Neural cell (in vitro differentiated cells): ENCODE measurements around the gene GNG3. TPM values are rescaled to one million over a fixed set of nuclear protein-coding genes. Genes with fewer than 3 reads are reported as not detected.

Source experiments
- H2AFZ ChIP-seq: fragments of 200-600, 300-800 bp; sonication (generic), shearing (Covaris generic); 2 replicates; pipeline ENCODE4 v1.6.0; 2014; ENCODE audit warnings: low read depth, mild to moderate bottlenecking, antibody characterized with exemption, low read length, moderate library complexity
- H3F3A ChIP-seq: fragments of 200-600 bp; shearing (Covaris generic); 2 replicates; pipeline ENCODE4 v1.6.1; 2016; ENCODE audit warnings: mild to moderate bottlenecking, moderate library complexity, mixed read lengths, antibody characterized with exemption, low read length; ENCODE audit not compliant: insufficient read depth, poor library complexity, severe bottlenecking
- H3K27ac ChIP-seq: fragments of 200-600, 300-800 bp; sonication (generic), shearing (Covaris generic); 2 replicates; pipeline ENCODE4 v1.5.1; 2014; ENCODE audit warnings: mild to moderate bottlenecking, low read length, moderate library complexity
- H3K27me3 ChIP-seq: fragments of 300-800, 200-600 bp; sonication (generic), shearing (Covaris generic); 2 replicates; pipeline ENCODE4 v1.6.0; 2014; ENCODE audit warnings: mild to moderate bottlenecking, low read depth, low read length, moderate library complexity; ENCODE audit not compliant: insufficient read depth
- H3K36me3 ChIP-seq: fragments of 300-800, 200-600 bp; sonication (generic), shearing (Covaris generic); 2 replicates; pipeline ENCODE4 v1.5.1; 2014; ENCODE audit warnings: mild to moderate bottlenecking, antibody characterized with exemption, low read length, moderate library complexity; ENCODE audit not compliant: insufficient read depth
- H3K4me2 ChIP-seq: fragments of 300-800, 200-600 bp; sonication (generic), shearing (Covaris generic); 2 replicates; pipeline ENCODE4 v1.6.0; 2014; ENCODE audit warnings: mild to moderate bottlenecking, low read length
- H3K4me3 ChIP-seq: fragments of 300-800, 200-600 bp; sonication (generic), shearing (Covaris generic); 2 replicates; pipeline ENCODE4 v1.5.1; 2014; ENCODE audit warnings: mild to moderate bottlenecking, low read length, moderate library complexity
- H3K79me2 ChIP-seq: fragments of 200-600 bp; shearing (Covaris generic); replicated peaks from 2 replicates; pipeline ENCODE4 v1.6.0; 2014; ENCODE audit warnings: mild to moderate bottlenecking, low read length, moderate library complexity; ENCODE audit not compliant: insufficient read depth
- H3K9ac ChIP-seq: fragments of 300-800, 200-600 bp; sonication (generic), shearing (Covaris generic); 2 replicates; pipeline ENCODE4 v1.6.1; 2016; ENCODE audit warnings: mild to moderate bottlenecking, low read length, mixed read lengths
- H3K9me2 ChIP-seq: fragments of 200-600 bp; shearing (Covaris generic); 2 replicates; pipeline ENCODE4 v1.6.1; 2016; ENCODE audit warnings: mild to moderate bottlenecking, low read length, mixed read lengths; ENCODE audit not compliant: insufficient read depth
- H3K9me3 ChIP-seq: fragments of 200-600, 300-800 bp; sonication (generic), shearing (Covaris generic); 2 replicates; pipeline ENCODE4 v1.6.1; 2016; ENCODE audit warnings: mild to moderate bottlenecking, mixed run types, low read length, moderate library complexity, mixed read lengths
- H4K20me1 ChIP-seq: fragments of 200-600 bp; shearing (Covaris generic); 2 replicates; pipeline ENCODE4 v1.6.1; 2016; ENCODE audit warnings: mild to moderate bottlenecking, mixed run types; ENCODE audit not compliant: insufficient read depth
- CTCF ChIP-seq: fragments of 450-650 bp; IDR thresholded peaks from 2 replicates; pipeline ENCODE4 v1.5.1; 2014; ENCODE audit warnings: antibody characterized with exemption, mild to moderate bottlenecking, moderate library complexity; ENCODE audit not compliant: poor library complexity, severe bottlenecking
- EP300 ChIP-seq: fragments of 450-650 bp; conservative IDR thresholded peaks from 2 replicates; pipeline ENCODE4 v1.6.1; 2014; ENCODE audit warnings: antibody characterized with exemption, mild to moderate bottlenecking, moderate library complexity; ENCODE audit not compliant: poor library complexity, severe bottlenecking
- EZH2 ChIP-seq: fragments of 200-600, 300-800 bp; shearing (Covaris generic), sonication (generic); IDR thresholded peaks from 2 replicates; pipeline ENCODE4 v1.6.1; 2014; ENCODE audit warnings: antibody characterized with exemption, low read length, borderline replicate concordance, mild to moderate bottlenecking; ENCODE audit not compliant: insufficient read depth, poor library complexity, severe bottlenecking
- MXI1 ChIP-seq: fragments of 450-650 bp; conservative IDR thresholded peaks from 2 replicates; pipeline ENCODE4 v1.6.1; 2014; ENCODE audit warnings: antibody characterized with exemption, mild to moderate bottlenecking; ENCODE audit not compliant: poor library complexity, severe bottlenecking
- POLR2AphosphoS5 ChIP-seq: IDR thresholded peaks from 2 replicates; pipeline ENCODE4 v1.6.1; 2012
- RAD21 ChIP-seq: fragments of 450-650 bp; conservative IDR thresholded peaks from 2 replicates; pipeline ENCODE4 v1.6.1; 2014; ENCODE audit warnings: antibody characterized with exemption, mild to moderate bottlenecking, moderate library complexity
- REST ChIP-seq: IDR thresholded peaks from 2 replicates; pipeline ENCODE4 v1.6.1; 2012; ENCODE audit warnings: borderline replicate concordance
- SMC3 ChIP-seq: fragments of 450-650 bp; conservative IDR thresholded peaks from 2 replicates; pipeline ENCODE4 v1.6.1; 2014; ENCODE audit warnings: antibody characterized with exemption, mild to moderate bottlenecking, moderate library complexity; ENCODE audit not compliant: poor library complexity
- TAF1 ChIP-seq: IDR thresholded peaks from 2 replicates; pipeline ENCODE4 v1.6.1; 2012; ENCODE audit warnings: low read depth
- polyA minus RNA-seq: library from RNA; depleted of rRNA, polyadenylated mRNA; stranded (reverse); fragments of >200 nt; gene quantifications from 2 replicates; pipeline ENCODE4 v1.2.3, GENCODE V29; 2014
- polyA plus RNA-seq: library from polyadenylated mRNA; depleted of rRNA; stranded (reverse); fragments of >200 nt; gene quantifications from 2 replicates; pipeline ENCODE4 v1.2.3, GENCODE V29; 2014

Gene GNG3
- polyA plus RNA-seq (120 and 121 TPM in 2 replicates), polyA minus RNA-seq (49.0 and 52.3 TPM in 2 replicates)

GRCh38 chr11:62707277-62707861 lies at the start of gene GNG3, which contains the start of gene BSCL2:
Gene GNG3, plus strand, starts transcription at chr11:62707676. Its CDS starts 620 bp downstream, at chr11:62708296.
Gene BSCL2, minus strand, starts transcription at chr11:62707424. Its CDS starts 229 bp downstream, at chr11:62707195.
- H2AFZ ChIP-seq: no peak within 1 kb of the TSS
- H3K79me2 ChIP-seq: peaks cover 40% of the 10 kb centered on the region
- no peaks in the 10 kb centered on the region for H3K9me2 ChIP-seq
- H3K9ac ChIP-seq: peak within 1 kb of the TSS; percentile 99
- H3K36me3 ChIP-seq: peaks cover 11% of the 10 kb centered on the region
- peak; percentile 49 for TF ChIP-seq RAD21
- TF ChIP-seq SMC3: peak; percentile 55
- TF ChIP-seq POLR2AphosphoS5: peak; percentile 90
- peak; percentile 73 for TF ChIP-seq TAF1
- TF ChIP-seq EP300: peak; percentile 93
- TF ChIP-seq MXI1: peak; percentile 67
- peak; percentile 39 for TF ChIP-seq CTCF
- TF ChIP-seq REST: no peak
- no peak for TF ChIP-seq EZH2
- H3K4me2 ChIP-seq: peak within 1 kb of the TSS; percentile 98
- peak within 1 kb of the TSS; percentile 75 for H3K4me3 ChIP-seq
- peak within 1 kb of the TSS; percentile 96 for H3K27ac ChIP-seq
- H3K9me3 ChIP-seq: no peaks in the 10 kb centered on the region
- no peaks in the 10 kb centered on the region for H3K27me3 ChIP-seq
- peaks cover 6% of the 10 kb centered on the region for H3F3A ChIP-seq
- H4K20me1 ChIP-seq: no peaks in the 10 kb centered on the region

- Histone ChIP-seq H3K36me3 (no peaks in the 10 kb centered on the region), H3K9ac (peak overlapping the region; percentile 96), H4K20me1 (no peaks in the 10 kb centered on the region), H3K9me2 (no peaks in the 10 kb centered on the region), H3K27ac (peak overlapping the region; percentile 95), H3K27me3 (no peaks in the 10 kb centered on the region), H3K79me2 (peaks cover 10% of the 10 kb centered on the region), H3K9me3 (no peaks in the 10 kb centered on the region), H3K4me3 (peak overlapping the region; percentile 95), H2AFZ (peak overlapping the region; percentile 80), H3K4me2 (no peak overlapping the region), H3F3A (no peaks in the 10 kb centered on the region)
- TF ChIP-seq RAD21: no peak
- peak; percentile 24 for TF ChIP-seq SMC3
- TF ChIP-seq REST: peak; percentile 86
- TF ChIP-seq TAF1: no peak
- no peak for TF ChIP-seq POLR2AphosphoS5
- TF ChIP-seq MXI1: peak; percentile 86
- no peak for TF ChIP-seq CTCF
These were observed 42.9 kb upstream of the GNG3 start for GRCh38 chr11:62664405-62665074.
